HepG2 (cell line): Measurements from ENCODE around the gene PTPN18. TPM values are rescaled to one million over a fixed set of nuclear protein-coding genes. Genes with fewer than 3 reads are reported as not detected.

Experiments
- CEBPG ChIP-seq: IDR thresholded peaks from 2 replicates; pipeline ENCODE4 v1.6.1; 2016
- MTA3 ChIP-seq: sonication (generic); formaldehyde crosslinking; IDR thresholded peaks from 2 replicates; pipeline ENCODE4 v1.4.0; 2020; ENCODE audit warnings: missing genetic modification reagents
- PAF1 ChIP-seq: IDR thresholded peaks from 2 replicates; pipeline ENCODE4 v1.6.1; 2016; ENCODE audit warnings: missing genetic modification reagents, missing compliant biosample characterization
- RERE ChIP-seq: IDR thresholded peaks from 2 replicates; pipeline ENCODE4 v1.6.1; 2016; ENCODE audit warnings: low read depth, missing genetic modification reagents, missing compliant biosample characterization
- SRSF4 ChIP-seq: fragments of 200-400 bp; formaldehyde crosslinking; IDR thresholded peaks from one replicate; pipeline ENCODE4 v1.6.1; 2018; ENCODE audit warnings: mild to moderate bottlenecking, low read depth, low read length, moderate library complexity; ENCODE audit not compliant: poor library complexity, severe bottlenecking
- TAF1 ChIP-seq: sonication (generic); formaldehyde crosslinking; IDR thresholded peaks from 2 replicates; pipeline ENCODE4 v1.4.0; 2020; ENCODE audit warnings: missing genetic modification reagents
- TBX2 ChIP-seq: sonication (generic); formaldehyde crosslinking; IDR thresholded peaks from 2 replicates; pipeline ENCODE4 v1.5.0; 2020; ENCODE audit warnings: missing genetic modification reagents, mild to moderate bottlenecking, borderline replicate concordance
- ZNF274 ChIP-seq: sonication (generic); formaldehyde crosslinking; IDR thresholded peaks from 2 replicates; pipeline ENCODE4 v1.5.1; 2020; ENCODE audit warnings: mild to moderate bottlenecking, missing genetic modification reagents
- ZNF570 ChIP-seq: sonication (generic); formaldehyde crosslinking; IDR thresholded peaks from 2 replicates; pipeline ENCODE4 v1.4.0; 2020; ENCODE audit warnings: mild to moderate bottlenecking, missing genetic modification reagents, borderline replicate concordance
- ZNF615 ChIP-seq: sonication (generic); formaldehyde crosslinking; IDR thresholded peaks from 2 replicates; pipeline ENCODE4 v1.5.0; 2020; ENCODE audit warnings: mild to moderate bottlenecking, missing genetic modification reagents, borderline replicate concordance
- ZNF766 ChIP-seq: sonication (generic); formaldehyde crosslinking; IDR thresholded peaks from 2 replicates; pipeline ENCODE4 v1.5.0; 2020; ENCODE audit warnings: missing genetic modification reagents, borderline replicate concordance
- ZNF777 ChIP-seq: sonication (generic); formaldehyde crosslinking; IDR thresholded peaks from 2 replicates; pipeline ENCODE4 v1.4.0; 2020; ENCODE audit warnings: missing genetic modification reagents
- polyA plus RNA-seq, 8 experiments: library from polyadenylated mRNA; depleted of rRNA in 3 of 8; stranded (reverse) in 7 of 8; unstranded in 1 of 8; fragments of >200 nt; fragmentation: Illumina TruSeq in 4 of 8; extraction: Trizol in 4 of 8; gene quantifications; 2 replicates each; pipeline versions ENCODE4 v1.2.1 to v1.2.3, GENCODE V29; 2011 to 2016; ENCODE audit warnings: low read depth in 4 of 8, missing spikeins in 1 of 8, mixed read lengths in 1 of 8; ENCODE audit not compliant: insufficient read depth in 1 of 8
- total RNA-seq, 5 experiments: library from RNA; depleted of rRNA; stranded (reverse); fragments of >200 nt; fragmentation: Illumina TruSeq; extraction: Trizol; gene quantifications; 2 replicates each; pipeline ENCODE4 v1.2.3, GENCODE V29; 2016; ENCODE audit warnings: low read depth in 1 of 5
- TF ChIP-seq, protein P1 (sequence below): sonication (generic); formaldehyde crosslinking; IDR thresholded peaks from 2 replicates; pipeline ENCODE4 v1.4.0; 2020; ENCODE audit warnings: missing genetic modification reagents
- TF ChIP-seq, protein P2 (sequence below): IDR thresholded peaks from 2 replicates; pipeline ENCODE4 v1.6.1; 2016; ENCODE audit warnings: missing genetic modification reagents, missing compliant biosample characterization
- TF ChIP-seq, protein P3 (sequence below): IDR thresholded peaks from 2 replicates; pipeline ENCODE4 v1.6.1; 2016
- TF ChIP-seq, protein P4 (sequence below): sonication (generic); formaldehyde crosslinking; IDR thresholded peaks from 2 replicates; pipeline ENCODE4 v1.4.0; 2020; ENCODE audit warnings: missing genetic modification reagents, low read depth, mild to moderate bottlenecking, borderline replicate concordance

The PTPN18 gene
- total and polyA plus RNA-seq, 2 of the 13 experiments (the other 11 are each of a cell fraction or from before 2014, with no cell fraction given) = 14.8 to 39.6 TPM

GRCh38 chr2:130355172-130355577 lies 681 bp upstream of the PTPN18 start (continued):
- TF ChIP-seq RERE (CRISPR knock-in tag) (no peak), TAF1 (CRISPR knock-in tag) (no peak), ZNF766 (CRISPR knock-in tag) (no peak), CEBPG (no peak), TBX2 (no peak; the same call in 1 of the 2 replicates), MTA3 (CRISPR knock-in tag) (no peak), ZNF570 (CRISPR knock-in tag) (no peak), ZNF615 (CRISPR knock-in tag) (no peak), PAF1 (no peak), ZNF274 (CRISPR knock-in tag) (no peak; the same call in 1 of the 2 replicates), ZNF777 (CRISPR knock-in tag) (0 out of 2 replicates have a peak, but pooled peaks have one; percentile 12), SRSF4 (no peak)
- TF ChIP-seq, protein P1, sequence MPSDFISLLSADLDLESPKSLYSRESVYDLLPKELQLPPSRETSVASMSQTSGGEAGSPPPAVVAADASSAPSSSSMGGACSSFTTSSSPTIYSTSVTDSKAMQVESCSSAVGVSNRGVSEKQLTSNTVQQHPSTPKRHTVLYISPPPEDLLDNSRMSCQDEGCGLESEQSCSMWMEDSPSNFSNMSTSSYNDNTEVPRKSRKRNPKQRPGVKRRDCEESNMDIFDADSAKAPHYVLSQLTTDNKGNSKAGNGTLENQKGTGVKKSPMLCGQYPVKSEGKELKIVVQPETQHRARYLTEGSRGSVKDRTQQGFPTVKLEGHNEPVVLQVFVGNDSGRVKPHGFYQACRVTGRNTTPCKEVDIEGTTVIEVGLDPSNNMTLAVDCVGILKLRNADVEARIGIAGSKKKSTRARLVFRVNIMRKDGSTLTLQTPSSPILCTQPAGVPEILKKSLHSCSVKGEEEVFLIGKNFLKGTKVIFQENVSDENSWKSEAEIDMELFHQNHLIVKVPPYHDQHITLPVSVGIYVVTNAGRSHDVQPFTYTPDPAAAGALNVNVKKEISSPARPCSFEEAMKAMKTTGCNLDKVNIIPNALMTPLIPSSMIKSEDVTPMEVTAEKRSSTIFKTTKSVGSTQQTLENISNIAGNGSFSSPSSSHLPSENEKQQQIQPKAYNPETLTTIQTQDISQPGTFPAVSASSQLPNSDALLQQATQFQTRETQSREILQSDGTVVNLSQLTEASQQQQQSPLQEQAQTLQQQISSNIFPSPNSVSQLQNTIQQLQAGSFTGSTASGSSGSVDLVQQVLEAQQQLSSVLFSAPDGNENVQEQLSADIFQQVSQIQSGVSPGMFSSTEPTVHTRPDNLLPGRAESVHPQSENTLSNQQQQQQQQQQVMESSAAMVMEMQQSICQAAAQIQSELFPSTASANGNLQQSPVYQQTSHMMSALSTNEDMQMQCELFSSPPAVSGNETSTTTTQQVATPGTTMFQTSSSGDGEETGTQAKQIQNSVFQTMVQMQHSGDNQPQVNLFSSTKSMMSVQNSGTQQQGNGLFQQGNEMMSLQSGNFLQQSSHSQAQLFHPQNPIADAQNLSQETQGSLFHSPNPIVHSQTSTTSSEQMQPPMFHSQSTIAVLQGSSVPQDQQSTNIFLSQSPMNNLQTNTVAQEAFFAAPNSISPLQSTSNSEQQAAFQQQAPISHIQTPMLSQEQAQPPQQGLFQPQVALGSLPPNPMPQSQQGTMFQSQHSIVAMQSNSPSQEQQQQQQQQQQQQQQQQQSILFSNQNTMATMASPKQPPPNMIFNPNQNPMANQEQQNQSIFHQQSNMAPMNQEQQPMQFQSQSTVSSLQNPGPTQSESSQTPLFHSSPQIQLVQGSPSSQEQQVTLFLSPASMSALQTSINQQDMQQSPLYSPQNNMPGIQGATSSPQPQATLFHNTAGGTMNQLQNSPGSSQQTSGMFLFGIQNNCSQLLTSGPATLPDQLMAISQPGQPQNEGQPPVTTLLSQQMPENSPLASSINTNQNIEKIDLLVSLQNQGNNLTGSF (CRISPR knock-in tag) = 0 out of 2 replicates have a peak, but pooled peaks have one; percentile 32
- TF ChIP-seq, protein P2, sequence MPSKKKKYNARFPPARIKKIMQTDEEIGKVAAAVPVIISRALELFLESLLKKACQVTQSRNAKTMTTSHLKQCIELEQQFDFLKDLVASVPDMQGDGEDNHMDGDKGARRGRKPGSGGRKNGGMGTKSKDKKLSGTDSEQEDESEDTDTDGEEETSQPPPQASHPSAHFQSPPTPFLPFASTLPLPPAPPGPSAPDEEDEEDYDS = no peak
- TF ChIP-seq, protein P3, sequence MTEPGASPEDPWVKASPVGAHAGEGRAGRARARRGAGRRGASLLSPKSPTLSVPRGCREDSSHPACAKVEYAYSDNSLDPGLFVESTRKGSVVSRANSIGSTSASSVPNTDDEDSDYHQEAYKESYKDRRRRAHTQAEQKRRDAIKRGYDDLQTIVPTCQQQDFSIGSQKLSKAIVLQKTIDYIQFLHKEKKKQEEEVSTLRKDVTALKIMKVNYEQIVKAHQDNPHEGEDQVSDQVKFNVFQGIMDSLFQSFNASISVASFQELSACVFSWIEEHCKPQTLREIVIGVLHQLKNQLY (CRISPR knock-in tag) = no peak
- TF ChIP-seq, protein P4, sequence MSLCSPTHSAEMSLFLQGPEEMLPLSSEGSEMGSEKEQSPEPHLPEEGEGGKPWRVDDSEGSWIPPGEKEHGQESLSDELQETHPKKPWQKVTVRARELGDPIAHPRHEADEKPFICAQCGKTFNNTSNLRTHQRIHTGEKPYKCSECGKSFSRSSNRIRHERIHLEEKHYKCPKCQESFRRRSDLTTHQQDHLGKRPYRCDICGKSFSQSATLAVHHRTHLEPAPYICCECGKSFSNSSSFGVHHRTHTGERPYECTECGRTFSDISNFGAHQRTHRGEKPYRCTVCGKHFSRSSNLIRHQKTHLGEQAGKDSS = 0 out of 2 replicates have a peak, but pooled peaks have one; percentile 26
